GM21381 (cell line): ENCODE results near the gene HPGDS.
"Not testable (repeated sequence)": the region's sequence is repeated elsewhere in the genome, so short reads cannot be mapped to it uniquely, and the experiment has no call there.

Source experiments
- ATAC-seq: cut with Tn5 transposase; IDR thresholded peaks from one replicate; pipeline ENCODE4 v1.9.1; 2021; ENCODE audit warnings: mild to moderate bottlenecking, moderate library complexity; ENCODE audit not compliant: unreplicated experiment

The HPGDS gene

GRCh38 chr4:94342694-94343093, at the start of gene HPGDS:
HPGDS (minus strand) TSS chr4:94342836; CDS start chr4:94334629, 8,207 bp downstream.
- ATAC-seq, result no peak

- no peak for ATAC-seq
These were observed 48.3 kb upstream of the HPGDS start for GRCh38 chr4:94390804-94391410.

- ATAC-seq, result no peak
These were observed 47.1 kb upstream of the HPGDS start for GRCh38 chr4:94389595-94390267.

GRCh38 chr4:94387965-94388364, 45.3 kb upstream of the HPGDS start:
- not testable (repeated sequence) for ATAC-seq

DNA sequence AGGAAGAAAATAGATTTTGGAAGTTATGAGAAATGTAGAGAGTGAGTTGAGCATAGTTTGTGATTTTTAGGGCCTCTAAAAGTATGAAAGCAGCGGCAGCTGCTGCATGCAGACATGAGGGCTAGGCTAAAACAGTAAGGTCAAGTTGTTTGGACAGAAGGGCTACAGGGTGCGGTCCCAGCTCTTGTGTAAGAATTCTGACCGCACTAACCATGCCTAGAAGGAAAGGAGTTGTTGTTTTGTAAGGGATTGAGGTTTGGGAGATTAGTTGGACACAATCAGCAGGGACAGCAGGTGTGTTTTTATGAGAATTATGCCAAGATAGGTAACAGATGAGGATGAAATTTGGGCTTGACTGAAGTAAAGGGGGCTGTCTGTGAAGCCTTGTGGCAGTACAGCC, 42.8 kb upstream of the HPGDS start:
- not testable (repeated sequence) for ATAC-seq

DNA sequence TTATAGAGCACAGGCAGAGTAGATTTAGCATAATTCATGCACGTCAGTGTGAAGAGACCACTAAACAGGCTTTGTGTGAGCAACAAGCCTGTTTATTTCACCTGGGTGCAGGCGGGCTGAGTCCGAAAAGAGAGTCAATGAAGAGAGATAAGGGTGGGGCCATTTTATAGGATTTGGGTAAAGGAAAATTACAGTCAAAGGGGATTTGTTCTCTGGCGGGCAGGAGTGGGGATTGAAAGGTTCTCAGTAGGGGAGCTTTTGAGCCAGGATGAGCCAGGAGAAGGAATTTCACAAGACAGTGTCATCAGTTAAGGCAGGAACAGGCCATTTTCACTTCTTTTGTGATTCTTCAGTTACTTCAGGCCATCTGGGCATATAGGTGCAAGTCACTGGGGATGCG, 40.3 kb upstream of the HPGDS start:
- ATAC-seq, result not testable (repeated sequence)

GRCh38 chr4:94378047-94378446, 35.4 kb upstream of the HPGDS start:
- ATAC-seq, result no peak

DNA sequence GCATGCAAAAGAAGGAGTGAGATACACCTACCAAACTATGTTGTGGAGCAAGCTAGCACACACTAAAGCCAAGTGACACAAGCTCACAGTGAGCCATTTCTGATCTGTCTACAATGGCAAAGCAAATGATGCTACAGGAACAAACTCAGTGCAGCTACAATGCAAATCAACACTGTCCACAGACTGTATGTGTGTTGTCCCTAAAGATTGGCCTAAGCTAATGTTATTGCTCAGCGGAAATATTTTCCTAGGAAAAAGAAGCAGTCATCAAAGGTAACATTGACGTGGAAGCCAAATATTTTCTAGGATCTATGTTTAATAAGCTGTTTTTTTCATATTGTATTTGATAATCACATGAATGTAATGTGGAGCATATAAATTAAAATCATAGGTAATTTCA, 34.7 kb upstream of the HPGDS start:
- ATAC-seq, result no peak

DNA sequence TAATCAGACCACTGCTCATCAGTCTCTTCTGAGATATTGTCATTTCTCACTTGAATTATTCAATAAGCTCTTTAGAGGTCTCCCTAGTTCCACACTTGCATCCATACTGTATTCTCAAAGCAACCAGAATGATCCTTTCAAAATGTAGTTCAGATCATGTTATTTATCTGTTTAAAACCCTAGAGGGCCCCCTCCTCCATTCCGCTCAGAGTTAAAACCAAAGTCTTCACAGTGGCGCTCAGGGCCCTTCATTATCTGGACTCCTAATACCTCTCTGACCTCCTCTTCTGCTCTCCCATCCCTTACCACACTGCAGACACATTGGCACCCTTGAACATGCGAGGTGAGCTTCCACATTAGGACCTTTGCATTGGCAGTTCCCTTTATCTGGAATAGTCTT, 32.7 kb upstream of the HPGDS start:
- no peak for ATAC-seq

DNA sequence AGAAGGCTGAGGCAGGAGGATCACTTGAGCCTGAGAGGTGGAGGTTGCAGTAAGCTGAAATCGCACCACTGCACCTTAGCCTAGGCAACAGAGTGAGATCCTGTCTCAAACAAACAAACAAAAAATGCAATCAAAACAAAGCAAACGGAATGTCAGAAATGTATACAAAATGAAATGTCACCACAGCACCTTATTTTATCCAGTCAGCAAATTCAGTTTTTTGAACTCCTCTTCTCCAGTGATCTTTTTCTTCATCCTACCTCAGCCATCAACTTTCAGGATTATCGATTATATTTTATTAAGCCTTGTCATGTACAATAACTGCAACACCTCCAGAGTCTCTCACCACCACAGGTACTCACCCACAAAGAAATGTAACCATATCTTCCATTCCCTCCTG, 31.1 kb upstream of the HPGDS start:
- no peak for ATAC-seq

GRCh38 chr4:94372991-94373390, 30.4 kb upstream of the HPGDS start:
- no peak for ATAC-seq

DNA sequence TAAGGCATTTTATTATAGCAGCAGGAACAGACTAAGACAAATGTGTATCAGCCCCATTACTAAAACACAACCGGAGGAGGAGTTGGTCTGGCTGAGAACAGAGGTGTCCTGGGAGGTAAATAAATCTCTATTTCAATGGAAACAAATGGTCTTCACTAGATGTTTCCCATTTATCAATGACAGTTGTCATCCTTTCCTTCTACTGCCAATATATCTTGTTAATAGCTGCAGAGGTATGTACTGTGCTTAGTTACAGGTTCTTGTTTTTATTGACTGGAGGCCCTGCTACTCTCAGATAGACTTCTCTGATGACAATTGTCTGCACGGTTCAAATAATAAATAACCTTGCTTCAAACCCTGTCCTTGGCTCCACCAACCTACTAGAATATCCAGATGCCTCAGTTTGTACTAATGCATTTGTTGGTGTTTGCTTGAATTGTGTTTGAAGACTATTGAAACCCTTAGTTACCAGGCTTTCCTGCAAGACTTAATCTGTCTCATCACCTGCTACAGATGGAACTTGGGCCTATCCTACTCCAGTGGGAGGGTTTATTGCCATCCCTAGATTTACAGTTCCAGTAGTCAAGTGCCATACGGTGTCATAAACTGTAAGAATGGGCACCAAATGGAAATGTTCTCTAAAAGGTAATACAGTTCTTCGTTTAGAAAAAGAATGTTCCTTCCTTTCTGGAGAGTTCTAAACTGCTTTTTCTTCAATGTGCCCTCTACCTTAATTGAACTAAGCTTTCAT, 29.8 kb upstream of the HPGDS start:
- no peak for ATAC-seq

- no peak for ATAC-seq
These were observed 28.7 kb upstream of the HPGDS start for GRCh38 chr4:94371290-94371689.

DNA sequence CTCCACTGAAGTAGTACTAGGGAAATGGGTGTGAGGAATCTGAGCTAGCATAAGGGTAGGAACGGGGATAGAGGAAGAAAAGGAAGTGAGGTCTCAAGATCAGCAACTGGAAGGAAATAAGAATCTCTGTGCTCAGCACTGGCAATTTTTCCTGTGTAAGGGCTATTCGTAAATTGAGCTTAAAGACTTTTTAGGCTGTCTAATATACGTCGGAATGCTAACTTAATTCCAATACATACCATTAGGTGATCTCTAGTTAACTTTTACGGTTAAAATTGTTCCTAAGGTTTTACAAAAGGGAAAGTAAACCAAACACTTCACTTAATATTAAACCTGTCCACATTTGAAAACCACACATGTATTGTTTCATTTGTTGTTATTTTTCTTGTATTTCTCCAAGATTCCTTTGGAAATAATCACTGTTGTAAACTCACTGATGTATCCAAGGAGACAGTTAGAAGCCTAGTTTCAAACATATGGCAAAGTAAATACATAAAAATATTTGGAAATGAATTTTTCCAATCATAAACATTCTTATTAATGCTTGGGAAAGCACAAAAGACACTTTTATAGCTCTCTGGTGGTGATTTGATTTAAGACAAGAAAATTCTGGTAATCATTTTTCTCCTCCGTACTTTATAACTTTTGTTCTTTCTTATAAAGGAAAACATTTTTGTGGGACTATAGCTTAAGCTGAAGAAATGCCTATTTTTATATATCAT, 28.1 kb upstream of the HPGDS start:
- no peak for ATAC-seq

GRCh38 chr4:94369046-94369445, 26.4 kb upstream of the HPGDS start:
- ATAC-seq, result no peak

- ATAC-seq, result no peak
These were observed 25.8 kb upstream of the HPGDS start for GRCh38 chr4:94368459-94368858.

GRCh38 chr4:94365304-94365703, 22.7 kb upstream of the HPGDS start:
- no peak for ATAC-seq

GRCh38 chr4:94364527-94364926, 21.9 kb upstream of the HPGDS start:
- ATAC-seq, result no peak

DNA sequence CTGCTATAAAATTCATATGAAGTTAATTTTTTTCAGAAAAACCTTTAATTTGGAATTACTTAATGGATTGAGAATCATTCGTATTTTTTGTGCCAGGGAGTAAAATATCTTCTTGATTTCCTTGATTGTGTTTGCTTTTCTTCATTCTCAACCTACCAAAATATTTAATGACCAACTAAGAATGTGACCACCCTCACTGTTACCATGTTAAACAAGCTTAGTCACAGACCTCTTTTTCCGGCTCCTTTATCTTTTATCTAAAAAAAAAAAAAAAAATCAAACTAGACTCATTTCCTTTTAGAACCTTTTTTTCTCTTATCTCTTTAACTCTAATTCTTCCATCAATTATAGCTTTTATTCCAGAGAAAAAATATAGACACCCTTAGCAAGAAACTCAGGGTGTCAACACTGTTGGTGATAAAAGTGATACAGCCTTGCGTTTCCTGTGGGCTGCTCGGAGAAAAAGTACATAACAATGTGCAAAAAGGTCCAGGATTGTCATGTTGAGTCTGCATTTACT, 20.6 kb upstream of the HPGDS start:
- ATAC-seq, result no peak

DNA sequence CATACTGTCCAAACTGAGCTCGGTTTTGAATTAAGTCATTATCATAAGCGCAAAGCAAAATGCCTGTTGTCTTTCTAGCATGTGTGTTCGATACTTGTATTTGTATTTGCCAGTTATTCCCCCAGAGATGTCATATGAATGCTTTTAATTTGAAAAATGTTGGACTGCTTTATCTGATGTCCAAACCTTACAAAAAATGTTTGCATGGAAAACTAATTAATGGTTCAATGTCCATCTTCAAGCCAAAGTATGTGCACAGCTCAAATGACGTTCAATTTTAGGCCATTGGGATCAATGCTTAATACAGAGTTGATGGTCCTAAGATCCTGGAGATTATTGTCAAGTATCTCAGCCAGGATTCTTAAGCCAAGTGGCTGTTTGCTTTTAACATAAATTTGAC, 17.2 kb upstream of the HPGDS start:
- no peak for ATAC-seq

- no peak for ATAC-seq
These were observed 16.6 kb upstream of the HPGDS start for GRCh38 chr4:94359221-94359620.
